NT2/D1 (cell line): ENCODE results near the gene NLRC5.

Experiments used
- SUZ12 ChIP-seq: IDR thresholded peaks from 2 replicates; pipeline ENCODE4 v1.6.1; 2011; ENCODE audit not compliant: insufficient read length, insufficient read depth; ENCODE audit errors: extremely low read depth
- YY1 ChIP-seq: IDR thresholded peaks from 2 replicates; pipeline ENCODE4 v1.6.1; 2011; ENCODE audit not compliant: insufficient read length, insufficient read depth

GRCh38 chr16:57104706-57105105 is 115.3 kb downstream of the NLRC5 start:
- TF ChIP-seq YY1 (no peak), SUZ12 (no peak)
